Activated T-cell treated with anti-CD3 and anti-CD28 coated beads for 24 hours (primary cell): ENCODE data around the gene MAPKAPK3.

ENCODE experiments used
- DNase-seq: peaks from one replicate; pipeline ENCODE4 v3.0.0-alpha.2; 2020; ENCODE audit warnings: low read depth

MAPKAPK3 gene

GRCh38 chr3:50587806-50588758 is 28.9 kb upstream of the MAPKAPK3 start:
- peak; percentile 84 for DNase-seq

- DNase-seq = no peak
Observed at GRCh38 chr3:50588759-50589433, 28.1 kb upstream of the MAPKAPK3 start.

GRCh38 chr3:50591196-50591741 is 25.7 kb upstream of the MAPKAPK3 start:
- no peak for DNase-seq

GRCh38 chr3:50592568-50592967 is 24.4 kb upstream of the MAPKAPK3 start:
- no peak for DNase-seq

GRCh38 chr3:50594253-50594785 is 22.6 kb upstream of the MAPKAPK3 start:
- DNase-seq = no peak

GRCh38 chr3:50599115-50599715 is 17.7 kb upstream of the MAPKAPK3 start:
- DNase-seq = no peak

- DNase-seq = no peak
Observed at GRCh38 chr3:50599716-50600118, 17.2 kb upstream of the MAPKAPK3 start.

GRCh38 chr3:50600141-50600753 is 16.7 kb upstream of the MAPKAPK3 start:
- DNase-seq = no peak

- DNase-seq = peak; percentile 90
Observed at GRCh38 chr3:50600841-50601591, 15.9 kb upstream of the MAPKAPK3 start.

GRCh38 chr3:50602595-50603191 is 14.3 kb upstream of the MAPKAPK3 start:
- DNase-seq = no peak

- no peak for DNase-seq
Observed at GRCh38 chr3:50603261-50604109, 13.5 kb upstream of the MAPKAPK3 start.

GRCh38 chr3:50604110-50604621 is 12.8 kb upstream of the MAPKAPK3 start:
- no peak for DNase-seq

GRCh38 chr3:50604628-50605588 is 12.0 kb upstream of the MAPKAPK3 start:
- no peak for DNase-seq

- DNase-seq = no peak
Observed at GRCh38 chr3:50605901-50606326, 11.0 kb upstream of the MAPKAPK3 start.

- DNase-seq = no peak
Observed at GRCh38 chr3:50606596-50606995, 10.4 kb upstream of the MAPKAPK3 start.

GRCh38 chr3:50607271-50608091 is 9.5 kb upstream of the MAPKAPK3 start:
- DNase-seq = no peak

- DNase-seq = no peak
Observed at GRCh38 chr3:50608278-50608677, 8.7 kb upstream of the MAPKAPK3 start.
